Stimulated activated CD8-positive, alpha-beta memory T cell treated with anti-CD3 and anti-CD28 coated beads, Interleukin-15, amount 100 ng/mL, for 48 hours (primary cell): ENCODE data around the gene LETM1.

Source experiments
- DNase-seq, 2 donors: peaks; one replicate each; pipeline ENCODE4 v3.0.0-alpha.2; 2020; ENCODE audit warnings: low read depth in 2 of 2

LETM1 gene

DNA sequence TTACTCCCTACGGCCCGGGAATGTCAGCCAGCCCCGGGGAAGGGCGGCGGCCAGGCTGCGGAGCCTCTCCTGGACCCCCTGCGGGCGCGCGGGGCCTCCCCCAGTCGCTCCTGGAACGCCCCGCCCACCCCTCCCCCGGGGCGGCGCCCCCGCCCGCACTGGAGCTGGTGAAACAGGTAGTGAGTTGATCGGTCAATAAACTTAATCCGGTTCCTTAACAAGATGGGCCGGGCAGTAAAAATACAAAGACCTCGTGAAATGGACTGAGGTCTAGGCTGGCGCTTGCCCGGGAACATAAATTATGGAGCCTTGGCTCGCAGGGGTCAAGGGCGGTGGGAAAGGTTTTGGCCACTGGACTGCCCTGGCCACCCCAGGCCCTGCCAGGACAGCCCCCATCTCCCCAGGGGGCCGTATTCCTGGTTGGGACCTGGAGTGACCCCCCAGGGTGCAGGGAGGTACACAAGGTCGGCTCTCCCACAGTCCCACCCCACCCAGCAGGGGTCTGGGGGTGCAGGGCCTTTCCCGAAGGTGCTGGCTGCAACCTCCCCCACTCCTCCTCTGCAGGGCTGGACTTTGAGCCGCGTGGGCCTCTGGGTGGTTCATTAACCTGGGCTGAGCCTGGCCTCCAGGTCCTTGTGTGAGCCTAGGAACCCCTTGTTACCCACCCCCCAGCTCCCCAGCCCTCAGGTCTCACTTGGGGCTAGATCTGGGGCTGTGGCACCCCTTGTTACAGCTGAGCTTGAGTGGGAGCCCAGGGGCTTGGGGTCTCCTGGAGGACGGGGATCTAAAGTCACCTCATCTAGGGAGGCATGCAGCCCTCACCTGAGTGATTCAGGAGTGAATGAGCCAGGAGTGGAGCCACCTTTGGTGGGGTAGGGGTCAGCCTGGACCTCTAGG, 60.4 kb downstream of the LETM1 start:
- DNase-seq, result no peak

DNA sequence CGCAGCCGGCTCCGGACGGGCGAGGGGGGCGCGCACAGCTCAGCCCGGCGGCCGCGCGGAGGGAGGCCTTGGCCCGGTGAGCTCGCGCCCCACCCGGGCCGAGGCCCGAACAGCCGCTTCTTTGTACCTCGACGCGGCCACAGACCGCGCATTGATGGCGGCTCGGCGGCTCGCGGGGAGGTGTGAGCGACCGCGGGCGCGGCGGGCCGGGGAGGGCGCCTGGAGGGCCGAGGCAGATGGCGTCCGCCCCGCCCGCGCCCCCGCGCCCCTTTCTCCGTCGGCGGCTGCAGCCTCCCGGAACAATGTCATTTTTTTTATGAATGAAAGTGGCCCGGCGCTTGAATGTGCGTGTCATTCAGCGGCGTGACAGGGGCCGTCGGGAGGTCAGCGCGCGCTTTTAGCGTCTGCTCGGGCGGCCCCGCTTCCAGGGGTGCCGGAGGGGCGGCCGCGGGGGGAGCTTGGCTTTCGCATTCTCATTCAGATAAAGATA, 61.1 kb downstream of the LETM1 start:
- no peak for DNase-seq

- DNase-seq, result no peak
Measured at GRCh38 chr4:1793940-1794808, 61.8 kb downstream of the LETM1 start.

DNA sequence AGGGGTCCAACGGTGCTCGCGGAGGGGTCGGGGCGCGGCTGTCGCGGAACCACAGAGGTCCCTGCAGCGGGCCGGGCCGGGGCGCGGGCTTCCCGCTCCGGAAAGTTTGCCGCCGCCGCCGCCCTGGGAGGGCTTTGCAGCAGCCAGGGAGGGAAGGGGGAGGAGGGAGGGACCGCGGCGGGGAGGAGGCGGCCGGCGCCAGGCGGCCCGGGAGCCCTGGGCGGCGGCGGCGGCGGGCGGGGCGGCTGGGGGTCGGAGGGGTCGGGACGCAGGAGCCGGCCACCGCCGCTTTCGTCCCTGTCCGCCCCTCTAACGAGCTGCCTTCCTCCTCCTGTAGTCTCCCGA, 62.5 kb downstream of the LETM1 start:
- no peak for DNase-seq

DNA sequence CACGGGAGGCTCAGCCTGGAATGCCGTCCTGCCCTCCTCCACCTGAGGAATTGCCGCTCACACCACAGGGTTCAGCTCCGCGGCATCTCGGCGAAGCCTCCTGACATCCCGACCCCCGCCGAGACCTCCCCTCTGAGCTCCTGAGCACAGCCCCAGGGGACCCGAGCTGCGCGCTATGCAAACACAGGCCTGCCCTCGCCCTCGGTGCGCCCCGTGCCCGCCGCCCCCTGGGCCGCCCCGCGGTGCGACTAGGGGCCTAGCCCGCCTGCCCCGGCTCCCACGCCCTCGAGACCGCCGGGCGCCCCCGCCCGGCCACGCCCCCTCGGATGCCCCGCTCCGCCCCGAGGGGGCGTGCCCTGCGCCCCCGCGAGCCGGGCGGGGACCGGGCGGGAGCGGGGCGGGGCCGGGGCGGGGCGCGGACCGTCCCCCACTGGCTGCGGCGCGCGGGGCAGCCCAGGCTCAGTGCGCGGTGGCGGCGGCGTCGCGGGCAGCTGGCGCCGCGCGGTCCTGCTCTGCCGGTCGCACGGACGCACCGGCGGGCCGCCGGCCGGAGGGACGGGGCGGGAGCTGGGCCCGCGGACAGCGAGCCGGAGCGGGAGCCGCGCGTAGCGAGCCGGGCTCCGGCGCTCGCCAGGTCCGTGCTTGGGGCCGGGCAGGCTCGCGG, 63.0 kb downstream of the LETM1 start, which contains the start of gene FGFR3:
Gene FGFR3, plus strand, starts transcription at position 462 of the 664 bp plus-strand sequence. CDS start 642 bp downstream, outside the sequence.
- peak in 1 of 2 donors; percentile 17 for DNase-seq

GRCh38 chr4:1792158-1792831, 63.7 kb downstream of the LETM1 start:
- DNase-seq, result no peak

GRCh38 chr4:1790005-1790404, 66.0 kb downstream of the LETM1 start:
- no peak for DNase-seq

- no peak for DNase-seq
Measured at GRCh38 chr4:1789552-1789951, 66.4 kb downstream of the LETM1 start.

- no peak for DNase-seq
Measured at GRCh38 chr4:1788254-1788973, 67.5 kb downstream of the LETM1 start.

DNA sequence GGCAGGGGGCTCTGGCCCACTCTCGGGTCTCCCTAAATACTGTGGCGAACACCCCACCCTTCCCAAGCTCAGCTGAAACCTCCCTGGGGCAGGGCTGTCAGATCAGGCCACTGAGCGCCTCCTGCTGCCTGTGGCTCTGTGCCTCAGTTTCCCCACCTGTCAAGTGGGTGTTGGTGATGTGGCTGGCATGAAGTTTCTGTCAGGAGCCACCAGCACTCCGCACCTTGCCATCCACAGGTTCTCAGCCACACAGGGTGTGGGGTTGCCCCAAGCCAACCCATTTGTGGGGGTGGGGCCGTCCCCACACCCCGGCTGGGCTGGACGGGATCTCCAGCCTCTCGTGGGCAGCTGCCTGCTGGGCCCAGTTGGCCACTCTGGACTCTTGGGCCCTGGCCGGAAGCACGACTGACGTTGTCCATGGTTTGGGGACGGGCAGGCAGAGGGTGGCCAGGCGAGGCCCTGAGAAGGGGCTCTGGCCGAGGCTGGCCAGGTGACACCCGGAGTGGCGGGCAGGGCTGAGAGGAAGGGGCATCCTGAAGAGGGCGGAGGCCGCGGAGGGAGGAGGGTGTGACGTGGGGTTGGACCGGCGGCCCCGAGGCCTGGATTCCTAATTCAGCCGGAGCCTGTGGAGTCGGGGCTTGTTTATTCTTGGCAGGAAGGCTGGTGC, 68.4 kb downstream of the LETM1 start:
- no peak for DNase-seq

GRCh38 chr4:1786544-1787362, 69.2 kb downstream of the LETM1 start:
- no peak for DNase-seq

- DNase-seq, result no peak
Measured at GRCh38 chr4:1785592-1785991, 70.4 kb downstream of the LETM1 start.

DNA sequence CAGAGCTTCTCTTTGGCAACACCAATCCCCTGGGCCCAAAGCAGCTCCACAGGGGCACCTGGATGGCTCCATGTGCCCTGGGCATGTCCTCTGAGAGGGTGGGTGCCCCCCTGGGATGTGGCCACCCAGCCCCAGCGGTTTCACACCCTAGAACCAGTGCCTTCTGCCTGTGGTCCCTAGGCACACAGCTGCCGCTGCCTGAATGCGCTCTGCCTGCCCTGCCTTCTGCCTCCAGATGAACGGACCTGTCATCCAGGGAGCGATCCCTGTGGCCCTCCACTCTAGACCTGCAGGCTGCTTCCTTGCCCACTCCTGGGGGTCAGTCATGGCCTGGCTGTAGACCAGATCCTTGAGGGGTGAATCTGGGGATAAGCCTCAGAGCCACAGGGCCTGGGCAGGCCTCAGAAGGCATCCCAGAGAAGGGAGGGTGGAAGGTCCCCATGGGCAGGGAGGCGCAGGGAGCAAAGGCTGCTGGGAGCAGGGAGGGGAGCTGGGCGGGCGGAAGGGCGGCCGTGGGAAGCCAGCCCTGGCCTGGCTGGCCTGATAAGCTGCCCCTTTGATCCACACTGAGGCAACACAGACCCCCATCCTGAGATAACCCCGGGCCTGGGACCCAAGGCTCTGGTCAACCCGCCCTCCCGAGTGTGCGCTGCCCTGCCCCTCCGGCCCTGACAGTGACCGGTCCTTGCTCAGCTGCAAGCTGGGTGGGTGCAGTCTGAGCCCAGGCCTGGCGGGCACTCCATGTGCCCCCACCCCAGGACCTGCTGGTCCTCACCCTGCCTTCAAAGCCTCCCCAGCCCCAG, 71.0 kb downstream of the LETM1 start:
- DNase-seq, result no peak

DNA sequence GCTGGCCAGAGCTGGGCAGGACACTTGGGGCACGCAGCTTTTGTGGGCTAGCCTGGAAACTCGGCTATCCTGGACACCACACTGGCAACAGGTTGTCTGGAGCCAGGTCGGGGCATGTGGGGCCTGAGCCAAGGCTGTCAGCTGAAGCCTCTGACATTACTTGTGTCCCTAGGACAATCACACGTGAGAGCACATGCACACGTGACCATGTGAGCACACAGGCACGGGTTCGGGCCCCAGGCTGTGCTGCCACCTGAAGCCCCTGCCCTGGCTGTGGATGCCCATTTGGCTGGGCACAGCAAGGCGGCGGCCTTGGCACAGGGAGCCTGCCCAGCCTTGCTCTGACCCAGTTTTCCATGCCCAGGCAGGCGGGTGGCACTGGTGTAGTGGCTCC, 71.6 kb downstream of the LETM1 start:
- DNase-seq, result no peak

DNA sequence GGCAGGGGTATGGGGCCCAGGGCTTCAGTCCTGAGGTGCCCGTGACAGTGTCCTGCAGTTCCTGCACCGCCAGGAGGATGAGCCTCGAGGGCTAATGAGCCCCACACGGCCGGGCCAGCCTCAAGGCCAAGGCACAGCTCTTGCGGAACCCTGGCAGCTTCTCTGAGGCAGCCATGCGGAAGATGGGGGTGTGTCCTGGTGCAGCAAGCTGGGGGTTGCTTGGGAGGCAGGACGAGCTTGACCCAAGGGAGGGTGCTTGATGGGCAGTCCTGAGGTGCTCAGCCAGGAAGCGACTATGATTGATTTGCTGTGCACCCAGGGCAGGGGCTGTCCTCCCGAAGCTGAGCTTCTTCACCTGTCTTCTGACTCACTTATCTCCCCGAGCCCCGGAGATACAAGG, 72.0 kb downstream of the LETM1 start:
- DNase-seq, result no peak

- no peak for DNase-seq
Measured at GRCh38 chr4:1783015-1783414, 72.9 kb downstream of the LETM1 start.

GRCh38 chr4:1780435-1780834, 75.5 kb downstream of the LETM1 start:
- DNase-seq, result no peak

- DNase-seq, result no peak
Measured at GRCh38 chr4:1779588-1780382, 76.2 kb downstream of the LETM1 start.
